Daoy (cell line): ENCODE results near the gene UBE2E3. TPM values are rescaled to one million over a fixed set of nuclear protein-coding genes. Genes with fewer than 3 reads are reported as not detected.
"Not testable (repeated sequence)": the region's sequence is repeated elsewhere in the genome, so short reads cannot be mapped to it uniquely, and the experiment has no call there.

ENCODE experiments used
- DNase-seq: peaks from one replicate; pipeline ENCODE4 v3.0.0-alpha.2; 2015; ENCODE audit warnings: low read depth
- total RNA-seq: library from RNA; depleted of rRNA; stranded (reverse); fragments of >200 nt; shearing (Covaris generic); gene quantifications from 2 replicates; pipeline ENCODE4 v1.2.3, GENCODE V29; 2014

Gene UBE2E3
- total RNA-seq, 1 experiment from 2014 or later: 78.7 TPM

DNA sequence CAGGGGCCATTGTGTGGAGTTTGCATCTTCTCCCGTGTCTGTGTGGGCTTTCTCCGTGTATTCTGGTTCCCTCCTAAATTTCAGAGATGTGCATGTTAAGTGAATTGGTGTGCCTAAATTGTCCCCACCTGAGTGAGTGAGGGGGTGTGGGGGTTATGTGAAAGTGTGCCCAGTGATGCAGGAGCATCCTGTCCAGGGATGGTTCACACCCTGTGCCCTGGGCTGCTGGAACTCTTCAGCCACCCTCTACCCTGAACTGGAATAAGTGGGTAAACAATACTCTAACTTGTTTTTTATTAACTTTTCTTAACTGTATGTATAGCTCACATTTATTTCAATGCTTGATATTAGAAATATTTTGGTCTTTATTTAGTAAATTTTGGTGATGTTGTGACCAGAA lies 56.0 kb downstream of the UBE2E3 start:
- no peak for DNase-seq

DNA sequence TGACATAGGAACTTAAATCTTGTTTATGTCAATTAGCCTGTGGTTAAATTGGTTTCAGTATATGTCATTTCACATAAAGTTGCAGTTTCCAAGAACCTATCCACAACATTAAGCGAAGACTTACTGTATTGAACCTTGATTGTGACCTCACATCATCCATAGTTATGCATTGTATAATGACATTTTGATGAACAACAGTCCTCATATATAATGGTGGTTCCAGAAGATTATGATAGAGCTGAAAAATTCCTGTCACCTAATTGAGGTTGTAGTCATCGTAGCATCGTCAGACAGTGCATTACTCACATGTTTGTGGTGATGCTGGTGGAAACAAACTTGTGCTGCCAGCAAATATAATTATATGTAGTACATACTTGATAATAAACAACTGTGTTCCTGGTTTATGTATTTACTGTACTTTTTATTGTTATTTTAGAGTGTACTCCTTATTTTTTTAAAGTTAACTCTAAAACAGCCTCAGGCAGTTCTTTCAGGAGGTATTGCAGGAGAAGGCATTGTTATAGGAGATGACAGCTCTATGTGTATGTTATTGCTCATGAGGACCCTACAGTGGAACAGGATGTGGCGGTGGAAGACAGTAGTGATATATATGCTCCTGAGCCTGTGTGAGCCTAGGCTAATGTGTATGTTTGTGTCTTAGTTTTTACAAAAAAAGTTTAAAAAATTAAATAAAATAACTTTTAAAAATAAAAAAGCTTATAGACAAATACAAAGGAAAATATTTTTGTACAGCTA lies 56.6 kb downstream of the UBE2E3 start:
- peak; percentile 52 for DNase-seq

DNA sequence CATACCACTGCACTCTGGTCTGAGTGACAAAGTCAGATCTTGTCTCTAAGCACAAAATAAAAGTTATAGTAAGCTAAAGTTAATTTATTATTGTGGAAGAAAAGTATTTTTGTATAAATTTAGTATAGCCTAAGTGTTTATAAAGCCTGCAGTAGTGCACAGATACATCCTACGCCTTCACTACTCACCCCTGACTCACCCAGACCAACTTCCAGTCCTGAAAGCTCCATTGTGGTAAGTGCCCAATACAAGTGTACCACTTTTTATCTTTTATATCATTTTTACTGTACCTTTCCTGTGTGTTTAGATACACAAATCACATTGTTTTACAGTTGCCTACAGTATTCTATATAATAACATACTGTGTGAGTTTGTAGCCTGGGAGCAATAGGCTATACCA lies 57.5 kb downstream of the UBE2E3 start:
- DNase-seq: peak; percentile 44

DNA sequence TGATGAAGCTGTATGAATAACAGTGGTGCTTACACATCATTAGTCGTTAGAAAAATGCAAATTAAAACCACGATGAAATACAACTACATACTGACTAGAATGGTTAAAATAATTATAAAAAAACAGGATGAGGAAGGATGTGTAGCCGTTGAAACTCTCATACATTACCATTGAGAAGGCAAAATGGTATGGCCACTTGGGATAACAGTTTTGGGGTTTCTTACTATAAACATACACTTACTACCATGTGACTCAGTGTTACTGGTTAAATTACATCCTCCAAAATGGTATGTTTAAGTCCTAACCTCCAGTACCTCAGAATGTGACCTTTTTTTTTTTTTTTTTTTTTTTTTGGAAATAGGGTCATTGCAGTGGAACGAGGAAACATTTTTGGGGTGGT lies 58.4 kb downstream of the UBE2E3 start:
- DNase-seq: peak; percentile 4

DNA sequence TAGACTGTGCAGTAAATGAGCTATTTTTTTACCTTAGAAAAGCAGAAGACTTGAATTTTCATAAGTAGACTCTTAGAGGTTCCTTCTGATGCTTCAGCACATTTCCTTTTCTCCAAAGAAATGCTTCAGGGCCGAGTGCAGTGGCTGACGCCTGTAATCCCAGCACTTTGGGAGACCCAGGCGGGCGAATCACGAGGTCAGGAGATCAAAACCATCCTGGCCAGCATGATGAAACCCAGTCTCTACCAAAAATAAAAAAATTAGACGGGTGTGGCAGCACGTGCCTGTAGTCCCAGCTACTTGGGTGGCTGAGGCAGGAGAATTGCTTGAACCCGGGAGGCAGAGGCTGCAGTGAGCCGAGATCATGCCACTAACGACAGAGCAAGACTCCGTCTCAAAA lies 60.4 kb downstream of the UBE2E3 start:
- not testable (repeated sequence) for DNase-seq

DNA sequence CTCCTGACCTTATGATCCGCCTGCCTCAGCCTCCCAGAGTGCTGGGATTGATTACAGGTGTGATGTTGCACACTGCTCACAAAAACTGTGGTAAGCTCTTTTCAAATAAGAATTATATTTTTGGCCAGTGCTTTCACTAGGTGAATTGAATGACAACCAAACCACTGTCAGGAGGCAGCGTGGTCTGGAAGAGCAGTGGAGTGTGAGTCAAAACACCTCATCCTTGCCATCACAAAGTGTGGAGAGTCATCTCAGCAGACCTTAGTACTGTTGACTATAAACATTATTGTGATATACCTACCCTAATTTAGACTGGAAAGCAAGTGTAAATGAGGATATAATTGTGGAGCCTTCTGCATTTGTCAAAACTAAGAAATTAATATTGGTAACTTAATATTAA lies 61.3 kb downstream of the UBE2E3 start:
- no peak for DNase-seq

DNA sequence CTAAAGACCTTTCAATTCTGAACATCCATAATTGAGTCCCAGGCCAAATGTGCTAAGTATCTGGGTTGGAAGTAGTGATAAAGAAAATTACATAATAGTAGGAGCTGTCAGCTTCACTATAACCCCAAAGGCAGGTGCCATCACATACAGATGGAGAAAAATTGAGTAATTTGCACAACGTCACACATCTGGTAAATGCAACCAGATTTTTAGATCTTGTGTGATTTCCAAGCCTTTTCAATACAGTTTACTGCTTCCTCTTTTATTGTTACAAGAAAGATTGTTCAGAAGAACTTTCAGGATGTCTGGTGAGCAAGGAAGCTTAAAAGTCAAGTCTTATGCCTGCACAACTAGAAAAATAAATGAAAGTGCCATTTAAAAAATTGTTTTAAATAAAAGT lies 62.3 kb downstream of the UBE2E3 start:
- no peak for DNase-seq

DNA sequence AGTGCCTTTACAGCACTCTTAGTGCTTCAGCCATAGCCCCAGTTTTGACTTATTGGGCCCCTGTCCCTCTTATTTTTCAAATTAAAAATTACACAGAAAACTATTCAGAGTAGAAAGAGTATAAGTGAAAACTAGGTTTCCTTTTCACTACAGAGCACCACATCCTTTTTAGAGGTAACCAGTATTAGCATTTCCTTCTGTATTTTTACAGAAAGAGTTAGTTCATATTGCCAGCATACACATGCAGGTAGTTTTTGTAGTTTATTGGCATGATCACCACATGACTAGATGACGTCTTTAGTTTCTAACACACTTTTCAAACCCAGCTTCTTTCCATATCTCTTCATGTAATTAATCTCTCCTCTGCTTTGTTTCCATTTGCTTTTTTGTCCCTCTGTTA lies 66.4 kb downstream of the UBE2E3 start:
- no peak for DNase-seq

DNA sequence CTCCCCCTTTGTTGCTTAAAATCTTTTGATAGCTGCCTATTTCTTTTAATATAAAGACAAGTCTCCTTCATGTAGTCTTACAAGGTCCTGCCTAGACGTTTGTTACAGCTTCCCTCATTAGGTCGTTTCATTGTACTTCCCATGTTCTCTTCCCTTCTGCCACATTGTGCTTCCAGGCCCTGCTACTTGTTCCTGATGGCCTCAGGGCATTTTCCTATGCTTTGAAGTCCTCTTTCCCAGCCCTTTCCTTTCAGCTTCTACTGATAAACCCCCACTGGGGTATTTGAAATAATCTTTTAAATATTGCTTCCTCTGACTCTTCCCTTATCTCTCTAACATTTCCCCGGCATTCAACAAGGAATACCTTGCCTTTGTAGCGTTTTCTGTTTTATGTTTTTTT lies 67.4 kb downstream of the UBE2E3 start:
- no peak for DNase-seq

DNA sequence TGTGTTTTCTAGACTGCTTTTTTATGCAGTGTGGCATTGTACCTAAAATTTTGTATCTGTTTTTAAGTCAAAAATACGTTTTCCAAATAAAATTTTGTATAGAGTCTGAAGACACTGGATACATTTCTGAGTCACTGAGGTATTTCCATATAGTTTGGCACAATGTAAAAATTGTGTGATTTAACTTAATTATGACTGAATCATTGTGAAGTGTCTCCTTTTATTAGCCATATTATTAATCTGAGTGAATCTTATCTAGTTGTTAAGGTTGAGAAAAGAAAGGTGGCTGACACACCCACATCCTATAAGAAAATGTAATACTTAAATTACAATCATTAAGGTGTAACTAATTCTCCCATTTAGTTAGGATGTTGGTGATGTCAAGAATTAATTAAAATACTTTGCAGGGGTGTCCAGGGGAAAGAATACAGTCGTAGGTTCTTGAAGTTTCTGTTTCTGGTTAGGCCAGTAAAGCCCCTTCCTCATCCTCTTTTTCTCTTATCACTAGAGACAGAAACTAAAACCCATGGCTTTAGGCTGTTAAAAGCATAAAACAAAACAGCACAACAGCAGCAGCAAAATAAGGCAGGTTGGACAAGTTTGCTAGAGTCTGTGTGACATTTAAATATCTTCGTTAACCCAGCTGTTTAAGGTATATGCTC lies 71.6 kb downstream of the UBE2E3 start:
- no peak for DNase-seq

DNA sequence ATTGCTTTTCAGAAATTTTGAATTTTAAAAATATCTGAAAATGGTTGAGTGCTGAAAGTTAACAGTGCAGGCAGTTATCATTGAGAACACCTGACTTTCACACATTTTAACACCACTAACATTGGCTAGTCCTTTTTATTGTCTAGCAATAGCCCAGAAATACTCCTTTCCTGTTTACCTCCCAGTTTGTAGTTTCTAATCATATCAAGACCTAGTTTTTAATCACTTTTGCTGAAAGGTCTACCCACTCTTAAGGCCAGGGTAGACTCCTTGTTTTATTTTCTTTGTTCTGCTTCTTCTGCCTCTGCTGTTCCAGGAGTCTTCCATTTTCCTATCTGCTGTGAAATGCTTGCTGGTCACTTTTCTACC lies 72.1 kb downstream of the UBE2E3 start:
- no peak for DNase-seq

DNA sequence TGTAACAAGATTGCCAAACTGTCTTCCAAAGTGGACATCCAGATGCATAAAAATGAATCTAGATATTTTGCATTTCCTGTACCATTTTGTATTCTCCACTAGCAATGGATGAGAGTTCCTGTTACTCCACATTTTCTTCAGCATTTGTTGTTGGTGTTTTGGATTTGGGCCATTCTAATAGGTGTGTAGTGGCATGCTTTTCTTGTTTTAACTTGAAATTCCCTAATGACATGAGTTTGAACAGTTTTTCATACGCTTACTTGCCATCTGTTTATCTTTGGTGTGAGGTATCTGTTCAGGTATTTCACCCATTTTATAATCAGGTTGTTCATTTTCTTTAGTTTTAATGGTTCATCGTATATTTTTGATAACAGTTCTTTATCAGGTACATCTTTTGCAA lies 73.9 kb downstream of the UBE2E3 start:
- no peak for DNase-seq

DNA sequence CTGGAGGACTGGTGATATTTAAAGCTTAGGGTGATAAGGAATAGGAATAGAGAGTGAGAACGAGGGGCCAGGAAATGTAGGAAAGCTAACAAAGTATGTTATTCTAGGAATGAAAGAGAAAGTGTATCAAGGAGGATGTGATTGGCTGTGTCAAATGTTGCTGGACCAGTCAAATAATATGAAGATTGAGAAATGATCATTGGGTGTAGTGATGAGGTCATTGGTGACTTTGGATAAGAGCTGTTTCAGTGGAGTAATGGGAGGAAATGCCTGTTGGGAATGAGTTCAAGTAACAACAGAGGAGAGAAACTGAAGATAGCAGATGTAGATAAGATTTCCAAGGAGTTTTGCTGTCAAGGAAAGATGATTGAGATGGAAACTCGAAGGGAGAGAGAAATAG lies 74.4 kb downstream of the UBE2E3 start:
- DNase-seq: no peak

DNA sequence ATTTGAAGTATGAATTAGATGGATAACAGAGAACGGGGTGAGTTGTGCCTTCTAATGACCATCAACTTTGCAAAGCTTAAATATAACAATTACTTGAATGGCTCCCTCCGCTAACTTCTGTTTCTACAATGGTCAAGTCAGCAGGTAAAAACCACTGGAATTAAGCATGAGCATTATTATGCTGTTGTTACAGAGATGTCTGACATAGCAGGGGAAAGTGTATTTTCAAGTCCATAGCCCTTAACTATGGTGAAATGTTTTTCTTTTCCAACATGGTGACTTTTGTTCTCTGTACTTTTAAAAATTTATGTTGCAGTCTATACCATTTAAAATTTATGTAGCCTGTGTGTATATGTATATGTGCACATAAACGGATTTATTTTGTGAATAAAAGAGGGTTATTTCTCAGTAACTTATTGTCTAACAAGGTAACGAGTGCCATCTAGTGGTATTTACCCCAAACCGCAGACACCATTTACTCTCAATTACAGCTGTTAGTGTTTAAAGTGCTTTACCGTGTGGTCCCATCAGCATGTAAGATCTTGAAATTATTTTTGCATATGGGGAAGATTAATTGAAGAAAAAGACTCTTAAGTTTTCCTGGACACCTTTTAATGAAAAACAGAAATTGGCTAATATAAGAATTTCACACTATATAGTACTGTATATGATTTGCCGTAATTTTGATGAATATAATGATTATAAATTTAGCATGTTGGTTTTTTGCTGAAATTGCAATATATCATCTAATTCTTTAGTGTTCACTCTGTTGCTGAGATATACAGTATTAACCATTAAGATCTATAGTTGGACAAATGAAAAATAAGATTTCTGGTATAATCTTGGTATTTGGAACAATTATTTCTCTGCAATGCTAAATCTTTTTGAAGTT lies 78.2 kb downstream of the UBE2E3 start:
- peak; percentile 26 for DNase-seq

DNA sequence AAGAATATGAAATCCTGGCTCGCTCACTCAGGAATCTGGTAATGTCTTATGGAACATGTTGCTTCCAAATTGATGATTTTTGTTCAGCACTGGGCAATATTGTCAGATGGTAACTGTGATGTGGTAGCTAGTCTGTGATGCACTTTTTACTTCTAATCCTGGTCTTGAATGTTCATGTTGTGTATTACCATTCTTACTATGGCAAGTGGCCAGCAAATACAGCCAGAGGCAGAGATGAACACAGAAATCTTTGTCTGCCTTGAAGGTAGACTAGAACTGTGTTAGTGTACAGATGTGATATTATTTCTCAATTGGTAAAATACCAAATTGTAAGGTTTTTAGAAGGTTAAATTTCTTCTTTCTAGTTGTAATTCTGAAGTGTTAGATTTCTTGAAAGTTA lies 83.3 kb downstream of the UBE2E3 start:
- DNase-seq: no peak

DNA sequence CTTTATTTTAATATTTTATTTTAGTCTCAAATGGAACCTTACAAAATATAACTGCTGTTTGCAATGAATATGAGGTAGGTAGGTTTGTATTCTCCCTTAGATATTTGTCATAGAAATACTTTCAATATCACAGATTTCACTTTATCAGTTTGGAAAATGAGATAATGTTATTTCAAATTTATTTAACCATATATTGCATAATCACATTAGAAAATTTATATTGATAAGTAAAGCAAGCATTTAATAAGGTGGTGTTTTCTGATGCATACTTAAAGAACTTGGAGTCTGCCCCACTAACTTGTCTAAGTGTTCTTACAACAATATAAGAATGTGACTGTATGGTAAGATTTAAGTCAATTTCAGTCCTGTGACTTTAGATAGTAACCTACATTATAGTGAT lies 85.1 kb downstream of the UBE2E3 start:
- no peak for DNase-seq

DNA sequence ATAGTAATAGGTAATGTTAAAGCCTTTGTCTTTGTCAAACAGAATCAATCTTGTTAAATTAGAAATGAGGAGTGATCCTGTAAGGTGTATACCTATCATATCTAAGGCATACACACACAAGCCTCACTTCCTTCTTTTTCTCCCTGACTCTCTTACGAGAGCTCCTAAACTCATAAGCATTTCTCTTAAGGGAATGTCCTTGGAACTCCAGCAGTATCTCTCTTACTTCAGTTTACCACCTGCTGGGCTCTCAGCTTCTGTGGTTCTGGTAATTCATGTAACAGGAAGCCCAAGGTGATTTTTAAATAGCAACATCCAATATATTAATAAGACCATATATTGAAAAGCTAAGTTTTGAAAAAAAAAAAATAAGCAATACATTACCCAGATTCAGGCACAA lies 85.9 kb downstream of the UBE2E3 start:
- no peak for DNase-seq

DNA sequence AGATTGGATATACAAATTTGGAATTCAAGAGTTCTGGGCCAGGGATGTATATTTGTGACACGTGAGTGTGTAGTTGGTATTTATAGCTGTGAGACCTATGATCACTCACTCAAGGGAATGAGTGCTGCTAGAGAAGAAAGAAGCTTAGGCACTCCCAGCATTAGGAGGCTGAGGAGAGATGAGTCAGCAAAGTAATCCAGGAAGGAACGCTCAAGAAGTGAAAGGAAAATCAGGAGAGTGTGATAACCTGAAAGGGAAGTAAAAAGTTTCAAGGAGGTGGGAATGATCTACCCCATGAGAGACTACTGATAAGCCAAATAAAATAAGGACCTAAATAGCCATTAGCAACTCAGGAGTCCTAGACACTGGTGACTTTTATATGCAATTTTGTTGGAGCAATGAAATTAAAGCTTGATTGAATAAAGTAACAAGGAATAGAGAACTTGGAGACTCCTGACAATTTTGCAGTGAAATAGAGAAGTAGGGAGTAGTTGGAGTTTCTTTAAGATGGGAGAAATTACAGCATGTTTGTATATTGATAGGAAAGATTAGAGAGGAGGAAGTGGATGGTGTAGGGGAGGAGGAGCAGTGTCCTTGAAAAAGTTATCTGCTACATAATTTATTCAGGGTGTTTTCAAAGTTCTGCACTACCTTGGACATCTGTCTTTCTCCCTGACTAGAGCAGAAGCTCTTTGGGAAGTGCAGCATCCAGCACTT lies 89.9 kb downstream of the UBE2E3 start:
- peak; percentile 21 for DNase-seq

DNA sequence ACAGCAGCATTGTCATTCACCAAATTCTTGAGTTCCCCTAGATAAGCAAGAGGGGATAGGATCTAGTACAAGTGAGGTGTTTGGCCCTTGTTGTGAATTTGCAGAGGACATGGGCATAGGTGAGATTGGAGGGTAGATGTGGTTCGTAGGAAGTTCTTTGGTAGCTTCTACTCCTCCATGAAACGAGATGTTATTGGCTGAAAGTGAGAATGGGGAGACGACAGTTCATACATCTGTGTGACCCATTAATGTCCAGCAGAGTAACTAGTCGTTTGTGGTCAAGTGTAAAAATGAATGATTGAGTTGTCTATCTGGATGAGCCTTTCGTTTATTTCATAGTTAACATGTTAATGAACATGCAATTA lies 90.4 kb downstream of the UBE2E3 start:
- DNase-seq: no peak

DNA sequence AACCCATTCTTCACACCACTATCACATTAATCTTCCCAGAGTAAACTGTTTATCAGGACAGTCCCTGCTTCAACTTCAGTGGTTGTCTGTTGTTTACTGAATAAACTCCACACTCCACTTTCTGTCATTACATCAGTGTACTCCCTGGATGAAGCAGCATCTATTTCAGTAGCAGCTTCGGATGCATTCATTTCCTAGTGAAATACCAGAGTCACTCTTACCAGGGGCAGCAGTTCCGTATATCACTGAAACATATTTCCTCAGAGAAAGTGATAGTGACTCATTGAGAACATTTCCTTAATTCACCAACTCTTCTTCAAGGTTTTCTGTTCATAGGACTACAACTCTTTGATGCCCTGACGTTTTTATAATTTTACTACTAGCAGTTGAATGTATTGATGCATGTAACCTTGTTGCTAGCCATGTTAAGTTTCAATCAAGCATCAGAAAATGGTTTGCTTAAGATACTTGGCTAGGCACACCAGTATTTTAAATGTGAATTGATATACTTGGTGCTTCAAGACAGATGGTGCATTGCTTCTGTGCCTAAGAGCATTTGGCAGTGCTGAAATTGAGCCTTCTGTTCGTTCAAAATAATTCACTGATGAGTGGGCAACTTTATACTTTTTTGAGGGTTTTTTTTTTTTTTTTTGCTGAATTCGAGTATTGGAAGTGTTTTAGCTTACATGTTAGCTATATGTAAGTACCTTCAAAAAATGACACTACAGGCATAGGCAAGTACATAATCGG lies 92.3 kb downstream of the UBE2E3 start:
- DNase-seq: no peak

DNA sequence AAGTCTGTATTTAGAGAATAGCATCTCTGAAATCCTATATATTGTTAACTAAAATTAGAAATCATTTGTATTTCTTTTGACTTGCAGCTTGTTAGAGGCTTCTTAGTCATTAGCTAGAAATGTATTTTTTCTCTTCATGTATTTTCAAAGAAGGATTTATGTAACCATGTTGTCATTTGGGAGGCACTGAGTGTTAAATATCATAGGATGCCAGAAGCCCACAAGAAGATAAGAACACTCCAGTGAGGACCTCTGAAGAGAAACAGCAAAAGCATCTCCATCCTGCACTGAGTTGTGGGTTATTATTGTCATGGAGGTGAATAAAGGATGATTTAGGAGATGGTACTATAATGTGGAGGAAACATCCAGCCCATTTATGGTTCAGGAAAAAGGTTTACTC lies 93.5 kb downstream of the UBE2E3 start:
- no peak for DNase-seq
